Effector CD4-positive, alpha-beta T cell (primary cell): ENCODE data around the gene GTF2A1L.

Experiments used
- DNase-seq: peaks from one replicate; pipeline ENCODE4 v3.0.0-alpha.2; 2020

Gene GTF2A1L

DNA sequence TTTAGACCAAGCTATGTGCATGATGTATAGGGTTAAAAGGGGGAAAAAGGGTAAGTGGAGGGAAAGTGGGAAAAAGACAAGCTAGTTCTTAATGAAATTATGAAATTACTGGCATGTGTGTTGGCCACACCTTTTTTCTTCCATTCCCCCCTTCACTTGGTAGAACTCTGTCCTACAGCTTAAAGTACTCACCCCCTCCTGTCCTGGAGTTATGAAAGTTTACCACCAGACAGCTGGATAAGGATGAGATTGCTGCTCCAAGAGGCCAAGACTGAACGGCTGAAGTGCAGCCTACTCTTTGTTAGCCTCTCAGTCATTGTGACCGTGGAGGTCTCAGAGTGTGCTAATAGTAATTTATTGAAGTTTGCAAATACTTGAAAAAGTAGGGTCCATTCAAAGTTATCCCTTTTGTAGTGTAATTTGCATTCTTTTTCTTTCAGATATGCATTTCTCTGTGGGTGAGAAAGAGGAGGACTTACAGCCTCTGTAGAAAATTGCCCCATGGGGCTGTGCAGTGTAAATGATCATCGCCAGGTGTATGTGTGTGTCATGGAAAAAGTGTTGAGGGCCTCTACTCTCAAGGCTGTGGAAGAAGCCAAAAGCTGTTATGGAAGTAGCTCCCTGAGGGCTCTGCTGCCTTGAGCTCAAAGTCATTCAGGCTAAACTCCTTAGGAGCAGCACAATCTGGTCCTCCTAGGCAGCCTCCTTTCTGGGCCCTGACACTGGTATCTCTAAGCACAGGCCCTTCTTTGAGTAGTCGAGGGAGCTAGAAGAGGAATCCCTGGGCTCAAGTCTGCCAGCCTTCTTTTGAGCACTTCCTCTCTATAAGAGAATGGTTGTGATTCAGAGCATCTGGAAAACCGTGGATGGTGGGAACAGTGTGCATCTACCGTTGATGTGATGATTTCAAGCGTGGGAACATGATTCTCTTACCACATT, 91.7 kb downstream of the GTF2A1L start:
- no peak for DNase-seq

- no peak for DNase-seq
Observed at GRCh38 chr2:48711343-48711742, 93.7 kb downstream of the GTF2A1L start.

DNA sequence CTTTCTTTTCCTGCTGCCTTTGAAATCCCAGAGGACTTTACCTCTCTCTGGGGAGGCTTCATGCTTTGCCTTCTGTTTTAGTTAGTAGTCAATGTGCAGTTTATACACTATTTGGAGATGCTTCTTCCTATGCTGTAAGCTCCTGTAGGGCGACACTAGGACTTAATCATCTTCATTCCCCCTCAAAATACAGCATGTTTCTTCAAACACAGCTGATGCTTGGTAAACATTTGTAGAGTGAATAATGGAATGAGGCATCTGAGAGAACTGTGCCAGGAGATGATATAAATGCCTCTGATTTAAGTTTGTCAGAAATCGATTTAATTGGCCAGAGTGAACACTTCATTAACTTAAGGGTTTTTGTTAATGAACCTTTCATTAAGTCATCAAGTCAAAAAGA, 94.5 kb downstream of the GTF2A1L start:
- no peak for DNase-seq

GRCh38 chr2:48713647-48714046, 96.0 kb downstream of the GTF2A1L start:
- DNase-seq = no peak

DNA sequence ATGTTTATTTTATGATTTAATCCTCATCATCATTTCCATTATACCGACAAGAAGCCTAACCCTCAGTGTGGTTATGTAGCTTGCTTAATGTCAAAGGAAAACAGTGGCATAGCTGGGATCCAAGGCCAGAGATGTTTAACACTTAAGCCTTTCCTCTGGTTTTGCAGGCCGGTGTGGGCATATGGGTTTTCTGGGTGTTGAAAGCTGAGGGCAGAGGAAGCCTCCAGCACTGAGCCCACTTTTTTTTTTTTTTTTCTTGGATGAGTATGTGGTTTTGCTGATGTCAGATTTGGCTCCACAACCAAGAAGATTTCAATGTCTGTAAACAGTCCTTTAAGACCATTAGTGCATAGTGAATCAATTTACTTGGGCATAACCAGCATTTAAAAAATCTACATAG, 96.6 kb downstream of the GTF2A1L start:
- DNase-seq = no peak

GRCh38 chr2:48715042-48715899, 97.6 kb downstream of the GTF2A1L start:
- DNase-seq = no peak

DNA sequence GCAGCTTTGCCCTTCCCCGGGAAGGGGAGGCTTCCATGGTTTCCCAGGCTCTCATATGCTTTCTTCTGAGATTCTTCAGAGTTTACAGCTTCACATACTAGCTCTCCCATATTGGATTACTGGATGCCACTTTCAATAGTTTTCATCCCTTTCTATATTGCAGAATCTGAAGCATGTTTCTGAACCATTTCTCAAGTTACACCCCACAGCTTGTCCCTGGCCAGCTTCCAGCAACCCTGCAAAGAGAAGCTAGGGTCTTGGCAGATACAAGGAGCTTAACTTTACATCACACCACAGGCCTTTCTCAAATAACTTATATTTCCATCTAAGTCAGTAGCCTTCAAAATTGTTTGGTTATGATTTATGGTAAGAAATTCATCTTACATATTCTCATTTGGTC, 98.3 kb downstream of the GTF2A1L start:
- no peak for DNase-seq

- DNase-seq = no peak
Observed at GRCh38 chr2:48717846-48718245, 100.2 kb downstream of the GTF2A1L start.

GRCh38 chr2:48719480-48720177, 102.0 kb downstream of the GTF2A1L start:
- DNase-seq = no peak

GRCh38 chr2:48721158-48721557, 103.5 kb downstream of the GTF2A1L start:
- DNase-seq = no peak

- DNase-seq = no peak
Observed at GRCh38 chr2:48722391-48722790, 104.7 kb downstream of the GTF2A1L start.

- no peak for DNase-seq
Observed at GRCh38 chr2:48723129-48723528, 105.5 kb downstream of the GTF2A1L start.

DNA sequence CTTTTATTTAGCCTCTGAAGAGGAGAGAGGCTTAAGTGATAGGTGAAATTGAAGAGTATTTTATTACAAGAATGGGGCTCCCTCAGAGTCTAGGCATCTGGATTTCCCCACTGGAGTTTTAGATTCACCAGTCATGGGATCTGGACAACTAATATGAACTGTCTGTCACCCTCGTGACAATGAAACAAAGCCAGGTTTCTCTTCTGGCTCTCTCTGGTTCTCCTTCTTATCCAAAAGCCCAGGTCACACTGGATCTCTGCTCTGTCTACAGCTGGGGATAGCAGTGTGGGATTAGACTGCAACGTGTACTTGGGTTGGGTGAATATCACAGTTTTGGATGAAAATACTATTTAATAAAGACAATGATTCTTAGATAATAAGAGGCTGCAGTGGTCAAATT, 106.6 kb downstream of the GTF2A1L start:
- DNase-seq = no peak

DNA sequence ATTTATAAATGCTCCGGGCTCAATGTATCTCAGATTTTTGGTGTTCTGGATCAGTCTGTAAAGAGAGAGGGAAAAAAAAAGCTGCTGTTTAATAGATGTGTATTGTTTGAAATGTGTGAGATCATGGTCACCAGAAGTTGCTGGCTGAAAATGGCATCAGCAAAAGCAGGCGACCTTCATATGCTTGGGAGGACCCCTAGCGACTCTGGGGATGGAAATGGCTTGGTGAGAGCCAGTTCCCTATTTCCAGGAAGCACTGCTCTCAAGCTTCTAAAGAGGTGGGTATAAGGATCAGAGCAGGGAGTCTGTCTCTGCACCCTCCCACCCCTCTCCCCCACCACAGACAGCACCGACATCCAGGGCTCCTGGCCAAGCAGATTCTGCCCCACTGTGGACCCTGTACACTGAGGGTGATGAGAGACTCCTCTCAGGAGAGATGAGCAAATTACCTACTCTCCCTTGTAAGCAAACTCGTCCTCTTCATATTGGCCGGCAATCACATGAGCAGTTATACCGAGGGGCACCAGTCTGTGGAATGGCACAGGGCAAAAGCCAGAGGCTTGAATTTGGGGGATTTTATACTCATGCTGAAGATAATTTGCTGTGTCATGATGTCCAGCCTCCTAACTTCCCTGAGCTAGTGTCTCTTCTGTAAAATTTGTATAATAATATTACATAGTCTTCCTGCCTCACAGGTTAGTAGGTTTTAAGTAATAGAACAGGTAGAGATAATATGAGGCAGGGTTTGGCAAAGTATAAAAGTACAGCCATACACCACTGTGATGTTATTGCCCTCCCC, 108.2 kb downstream of the GTF2A1L start:
- DNase-seq = no peak

- no peak for DNase-seq
Observed at GRCh38 chr2:48727560-48727959, 109.9 kb downstream of the GTF2A1L start.

DNA sequence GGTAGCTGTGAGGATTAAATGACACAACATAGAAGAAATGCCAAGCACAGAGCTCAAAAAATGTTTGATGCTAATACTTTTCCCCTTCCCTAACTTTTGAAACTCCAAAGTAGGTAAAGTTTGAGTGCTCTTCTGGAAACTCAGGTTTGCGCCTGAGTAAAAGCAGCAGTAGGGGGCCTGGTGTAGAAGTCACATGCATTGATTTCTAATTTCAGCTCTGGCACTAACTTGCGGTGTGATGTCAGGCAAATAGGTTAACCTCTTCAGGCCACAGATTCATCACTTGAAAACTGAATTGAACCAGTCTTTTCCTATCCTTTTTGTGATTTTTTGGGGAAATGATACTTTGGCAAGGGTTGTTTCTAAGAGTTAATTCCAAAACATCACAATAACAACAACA, 110.6 kb downstream of the GTF2A1L start:
- no peak for DNase-seq

DNA sequence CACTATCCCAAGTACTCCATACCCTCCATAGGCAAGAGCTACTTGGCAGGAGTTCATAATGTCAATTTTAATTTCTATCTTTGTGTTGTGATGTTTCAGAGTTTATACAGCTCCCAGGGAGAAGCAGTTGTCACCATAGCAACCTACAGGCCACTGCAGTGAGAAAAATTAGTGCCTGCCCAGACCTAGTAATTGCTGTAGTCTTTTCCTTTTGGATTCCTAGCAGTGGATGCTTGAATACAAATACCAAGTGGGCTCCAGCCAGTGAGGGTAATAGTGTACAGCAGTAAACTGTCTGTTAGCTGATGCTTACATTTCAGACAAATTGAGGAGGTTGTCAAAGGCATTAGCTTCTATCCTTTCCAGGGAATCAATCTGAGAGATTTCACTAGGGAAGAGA, 111.2 kb downstream of the GTF2A1L start:
- no peak for DNase-seq
